GM18526 (cell line): Measurements from ENCODE around the gene ARHGAP19.

Experiments used
- POLR2A ChIP-seq: IDR thresholded peaks from 3 replicates; pipeline ENCODE4 v1.6.1; 2011; ENCODE audit not compliant: insufficient read length; ENCODE audit errors: extremely low read depth

The ARHGAP19 gene

GRCh38 chr10:97328646-97329453 lies 36.4 kb upstream of the ARHGAP19 start:
- no peak for TF ChIP-seq POLR2A

GRCh38 chr10:97327348-97328294 lies 35.2 kb upstream of the ARHGAP19 start:
- TF ChIP-seq POLR2A = no peak

GRCh38 chr10:97325754-97326153 lies 33.3 kb upstream of the ARHGAP19 start:
- TF ChIP-seq POLR2A = no peak

GRCh38 chr10:97323501-97323900 lies 31.1 kb upstream of the ARHGAP19 start:
- no peak for TF ChIP-seq POLR2A

- no peak for TF ChIP-seq POLR2A
These were observed 29.4 kb upstream of the ARHGAP19 start for GRCh38 chr10:97321804-97322190.

- TF ChIP-seq POLR2A = no peak
These were observed 28.8 kb upstream of the ARHGAP19 start for GRCh38 chr10:97321032-97321803.

- no peak for TF ChIP-seq POLR2A
These were observed 28.1 kb upstream of the ARHGAP19 start for GRCh38 chr10:97320480-97321031.

- no peak for TF ChIP-seq POLR2A
These were observed 27.4 kb upstream of the ARHGAP19 start for GRCh38 chr10:97319671-97320479.

GRCh38 chr10:97318772-97319651 lies 26.6 kb upstream of the ARHGAP19 start, which contains the start of gene FRAT1:
FRAT1 (plus strand) TSS chr10:97319271; CDS start chr10:97319454, 183 bp downstream.
- peak; percentile 47 for TF ChIP-seq POLR2A

- no peak for TF ChIP-seq POLR2A
These were observed 22.2 kb upstream of the ARHGAP19 start for GRCh38 chr10:97314671-97315070.

GRCh38 chr10:97312897-97313296 lies 20.5 kb upstream of the ARHGAP19 start:
- TF ChIP-seq POLR2A = no peak

GRCh38 chr10:97311111-97311626 lies 18.7 kb upstream of the ARHGAP19 start:
- no peak for TF ChIP-seq POLR2A
